ENCODE data around the gene NPW. TPM values are rescaled to one million over a fixed set of nuclear protein-coding genes. Genes with fewer than 3 reads are reported as not detected.
A peak's percentile ranks its signal among the peaks of the same experiment; 100 is the strongest.

Gene NPW
- total RNA-seq, 4 donors from 2014 or later: not detected

- no peak for TF ChIP-seq POLR2A (IDR thresholded peaks at IDR 0.05)
- TF ChIP-seq, protein P1, sequence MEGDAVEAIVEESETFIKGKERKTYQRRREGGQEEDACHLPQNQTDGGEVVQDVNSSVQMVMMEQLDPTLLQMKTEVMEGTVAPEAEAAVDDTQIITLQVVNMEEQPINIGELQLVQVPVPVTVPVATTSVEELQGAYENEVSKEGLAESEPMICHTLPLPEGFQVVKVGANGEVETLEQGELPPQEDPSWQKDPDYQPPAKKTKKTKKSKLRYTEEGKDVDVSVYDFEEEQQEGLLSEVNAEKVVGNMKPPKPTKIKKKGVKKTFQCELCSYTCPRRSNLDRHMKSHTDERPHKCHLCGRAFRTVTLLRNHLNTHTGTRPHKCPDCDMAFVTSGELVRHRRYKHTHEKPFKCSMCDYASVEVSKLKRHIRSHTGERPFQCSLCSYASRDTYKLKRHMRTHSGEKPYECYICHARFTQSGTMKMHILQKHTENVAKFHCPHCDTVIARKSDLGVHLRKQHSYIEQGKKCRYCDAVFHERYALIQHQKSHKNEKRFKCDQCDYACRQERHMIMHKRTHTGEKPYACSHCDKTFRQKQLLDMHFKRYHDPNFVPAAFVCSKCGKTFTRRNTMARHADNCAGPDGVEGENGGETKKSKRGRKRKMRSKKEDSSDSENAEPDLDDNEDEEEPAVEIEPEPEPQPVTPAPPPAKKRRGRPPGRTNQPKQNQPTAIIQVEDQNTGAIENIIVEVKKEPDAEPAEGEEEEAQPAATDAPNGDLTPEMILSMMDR (IDR thresholded peaks at IDR 0.05 in 4 of 5, conservative IDR thresholded peaks at IDR 0.05 in 1 of 5): no peak
- Histone ChIP-seq H3K4me1 (peaks cover 38 to 51% of the 10 kb centered on the region in 2 donors), H3K27me3 (no peaks in the 10 kb centered on the region), H3K9me3 (no peaks in the 10 kb centered on the region), H3K4me3 (no peak overlapping the region), H3K36me3 (peaks cover 0 to 47% of the 10 kb centered on the region in 2 donors), H3K27ac (peak overlapping the region in 3 of 4 donors; percentile 65 to 79 (median 78))
- no peak for DNase-seq
- intact Hi-C loops (cut with DNase I; ENCODE audit: low total_unique reads): loop anchor here (10.0 kb wide), 1 partner anchor 531 kb away; the partner anchor contains the start of genes CEMP1 and PDPK1
- in situ Hi-C loops (cut with MboI; ENCODE audit: low sequenced_read_pairs in 4 of 4): no loop called here
- no peak for ATAC-seq
These were observed 16.3 kb upstream of the NPW start for GRCh38 chr16:2003231-2003826.

- Histone ChIP-seq H3K4me1 (peaks cover 45 to 58% of the 10 kb centered on the region in 2 donors), H3K27ac (peak overlapping the region; percentile 78 to 81 (median 79)), H3K36me3 (peaks cover 0 to 40% of the 10 kb centered on the region in 2 donors), H3K9me3 (no peaks in the 10 kb centered on the region), H3K4me3 (peak overlapping the region in 2 of 4 donors; percentile 7 to 29), H3K27me3 (no peaks in the 10 kb centered on the region)
- intact Hi-C loops (cut with DNase I; ENCODE audit: low total_unique reads) (loop anchor here (10.0 kb wide), 1 partner anchor 531 kb away; the partner anchor contains the start of genes CEMP1 and PDPK1), in situ Hi-C loops (cut with MboI; ENCODE audit: low sequenced_read_pairs in 4 of 4) (no loop called here)
- ATAC-seq (peak; percentile 96 to 97), DNase-seq (peak; percentile 92 to 97)
- no peak for TF ChIP-seq POLR2A (IDR thresholded peaks at IDR 0.05)
- TF ChIP-seq, protein P1 (IDR thresholded peaks at IDR 0.05 in 4 of 5, conservative IDR thresholded peaks at IDR 0.05 in 1 of 5): peak; percentile 94 to 98 (median 96)
These were observed 15.6 kb upstream of the NPW start for GRCh38 chr16:2003827-2004641.

GRCh38 chr16:2004795-2005517, 14.6 kb upstream of the NPW start:
- Histone ChIP-seq H3K9me3 (no peaks in the 10 kb centered on the region), H3K27ac (peak overlapping the region in 3 of 4 donors; percentile 78 to 81 (median 79)), H3K4me1 (peaks cover 45 to 59% of the 10 kb centered on the region in 2 donors), H3K36me3 (peaks cover 0 to 30% of the 10 kb centered on the region in 2 donors), H3K27me3 (no peaks in the 10 kb centered on the region), H3K4me3 (no peak overlapping the region)
- TF ChIP-seq, protein P1 (IDR thresholded peaks at IDR 0.05 in 4 of 5, conservative IDR thresholded peaks at IDR 0.05 in 1 of 5): no peak
- TF ChIP-seq POLR2A (IDR thresholded peaks at IDR 0.05): no peak
- in situ Hi-C loops (cut with MboI; ENCODE audit: low sequenced_read_pairs in 4 of 4) (no loop called here), intact Hi-C loops (cut with DNase I; ENCODE audit: low total_unique reads) (loop anchor here (5.0 to 10.0 kb wide), 2 partner anchors 262 to 530 kb away; partner anchors contain the start of genes CEMP1, PDPK1 and RNPS1)
- DNase-seq (no peak), ATAC-seq (no peak)

GRCh38 chr16:2005646-2006045, 13.9 kb upstream of the NPW start:
- Histone ChIP-seq H3K4me3 (no peak overlapping the region), H3K4me1 (peaks cover 52 to 64% of the 10 kb centered on the region in 2 donors), H3K9me3 (no peaks in the 10 kb centered on the region), H3K36me3 (peaks cover 0 to 26% of the 10 kb centered on the region in 2 donors), H3K27me3 (no peaks in the 10 kb centered on the region), H3K27ac (no peak overlapping the region)
- intact Hi-C loops (cut with DNase I; ENCODE audit: low total_unique reads) (loop anchor here (5.0 to 10.0 kb wide), 2 partner anchors 262 to 529 kb away; partner anchors contain the start of genes CEMP1, PDPK1 and RNPS1), in situ Hi-C loops (cut with MboI; ENCODE audit: low sequenced_read_pairs in 4 of 4) (no loop called here)
- TF ChIP-seq POLR2A (IDR thresholded peaks at IDR 0.05): no peak
- no peak for ATAC-seq
- DNase-seq: no peak

Measured in gastrocnemius medialis (tissue), 4 donors.